Measurements from ENCODE around the gene BPNT1. TPM values are rescaled to one million over a fixed set of nuclear protein-coding genes. Genes with fewer than 3 reads are reported as not detected.

The BPNT1 gene
- total RNA-seq, 1 donor from 2014 or later, result 17.9 TPM

DNA sequence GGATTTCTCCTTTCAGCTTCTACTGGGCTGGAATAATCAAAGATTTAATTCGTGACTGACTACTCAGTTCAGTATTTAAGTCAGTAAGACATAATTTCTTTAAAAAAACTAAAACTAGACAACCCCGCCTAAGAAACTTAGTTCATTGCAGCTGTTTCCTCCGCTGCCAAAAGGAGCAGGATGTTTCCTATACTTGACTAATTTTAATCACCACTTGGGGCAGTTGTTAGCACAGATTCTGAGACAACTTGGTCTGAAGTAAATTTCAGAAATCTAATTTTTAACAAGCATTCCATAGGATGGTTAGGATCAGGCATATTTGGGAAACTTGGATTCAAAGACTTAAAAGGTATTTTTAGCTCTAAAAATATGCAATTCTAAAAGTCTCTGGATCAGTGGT lies 77.3 kb downstream of the BPNT1 start:
- ATAC-seq, result no peak
- no peak for DNase-seq (ENCODE audit: low spot score)

DNA sequence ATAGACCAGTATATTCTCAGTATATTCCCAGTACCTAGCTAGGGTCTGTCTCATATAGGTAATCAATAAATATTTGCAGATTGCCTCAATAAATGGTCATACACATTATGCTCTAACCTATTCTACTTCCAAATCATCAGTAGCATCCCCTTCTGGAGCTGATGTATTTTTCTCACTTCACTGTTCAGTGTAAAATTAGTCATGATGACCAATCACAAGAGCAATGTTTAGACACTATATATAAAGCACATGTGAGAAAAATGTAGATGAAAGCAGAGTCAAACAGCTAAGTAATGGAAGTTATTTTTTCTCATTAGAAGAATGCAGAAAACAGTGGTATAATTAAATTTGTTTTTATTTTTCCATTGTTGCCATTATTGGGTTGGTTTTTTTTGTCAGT lies 78.0 kb downstream of the BPNT1 start:
- DNase-seq (ENCODE audit: low spot score) (no peak), ATAC-seq (no peak)

Other genes starting within 250 kb of the BPNT1 start
- 59.4 TPM for gene SLC30A10, start 161.2 kb downstream of the BPNT1 start, total RNA-seq
- gene EPRS1, start 43.3 kb downstream of the BPNT1 start, total RNA-seq, result 29.9 TPM
- gene IARS2, start 4.3 kb upstream of the BPNT1 start, total RNA-seq, result 45.5 TPM
- gene RAB3GAP2, start 182.7 kb upstream of the BPNT1 start, total RNA-seq, result 18.3 TPM